LNCaP clone FGC (cell line): ENCODE data around the gene PRCC.
"Not testable (repeated sequence)": the region's sequence is repeated elsewhere in the genome, so short reads cannot be mapped to it uniquely, and the experiment has no call there.

ENCODE experiments used
- DNase-seq: peaks from one replicate; pipeline ENCODE4 v3.0.0-alpha.2; 2011; ENCODE audit warnings: low read depth
- H3K4me3 ChIP-seq: 2 replicates; pipeline ENCODE4 v1.5.1; 2011; ENCODE audit warnings: mild to moderate bottlenecking, low read depth, low read length, control low read depth
- CTCF ChIP-seq: IDR thresholded peaks from 2 replicates; pipeline ENCODE4 v1.5.1; 2012; ENCODE audit warnings: mild to moderate bottlenecking; ENCODE audit not compliant: control insufficient read depth, insufficient read depth; ENCODE audit errors: extremely low read depth

The PRCC gene

GRCh38 chr1:156754219-156754618 lies 13.1 kb upstream of the PRCC start:
- no peak for TF ChIP-seq CTCF
- H3K4me3 ChIP-seq = no peak overlapping the region
- no peak for DNase-seq

- no peak for DNase-seq
- H3K4me3 ChIP-seq = no peak overlapping the region
- no peak for TF ChIP-seq CTCF
These were observed 11.8 kb upstream of the PRCC start for GRCh38 chr1:156755527-156755950.

- TF ChIP-seq CTCF = no peak
- H3K4me3 ChIP-seq = no peak overlapping the region
- no peak for DNase-seq
These were observed 11.0 kb upstream of the PRCC start for GRCh38 chr1:156756355-156756754.

- not testable (repeated sequence) for H3K4me3 ChIP-seq, DNase-seq
These were observed 9.6 kb upstream of the PRCC start for GRCh38 chr1:156757572-156758253.

GRCh38 chr1:156760092-156760795 lies 7.1 kb upstream of the PRCC start:
- TF ChIP-seq CTCF = no peak
- DNase-seq = no peak
- no peak overlapping the region for H3K4me3 ChIP-seq

- no peak for TF ChIP-seq CTCF
- H3K4me3 ChIP-seq = no peak overlapping the region
- no peak for DNase-seq
These were observed 6.6 kb upstream of the PRCC start for GRCh38 chr1:156760796-156761104.

GRCh38 chr1:156765136-156765535 lies 2.2 kb upstream of the PRCC start:
- not testable (repeated sequence) for H3K4me3 ChIP-seq, DNase-seq

GRCh38 chr1:156765666-156766065 lies 1.7 kb upstream of the PRCC start:
- TF ChIP-seq CTCF = no peak
- DNase-seq = no peak
- peak overlapping the region; percentile 94 for H3K4me3 ChIP-seq
